ENCODE data around the gene CTNNBIP1.
A peak's percentile ranks its signal among the peaks of the same experiment; 100 is the strongest.
"Not testable (repeated sequence)": the region's sequence is repeated elsewhere in the genome, so short reads cannot be mapped to it uniquely, and the experiment has no call there.

The CTNNBIP1 gene, protein sequence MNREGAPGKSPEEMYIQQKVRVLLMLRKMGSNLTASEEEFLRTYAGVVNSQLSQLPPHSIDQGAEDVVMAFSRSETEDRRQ

GRCh38 chr1:9910076-9910422 is at the start of gene CTNNBIP1:
TSS of gene CTNNBIP1 (minus strand) at chr1:9910269. CDS start at chr1:9872064, 38,205 bp downstream.
- DNase-seq, result no peak

DNA sequence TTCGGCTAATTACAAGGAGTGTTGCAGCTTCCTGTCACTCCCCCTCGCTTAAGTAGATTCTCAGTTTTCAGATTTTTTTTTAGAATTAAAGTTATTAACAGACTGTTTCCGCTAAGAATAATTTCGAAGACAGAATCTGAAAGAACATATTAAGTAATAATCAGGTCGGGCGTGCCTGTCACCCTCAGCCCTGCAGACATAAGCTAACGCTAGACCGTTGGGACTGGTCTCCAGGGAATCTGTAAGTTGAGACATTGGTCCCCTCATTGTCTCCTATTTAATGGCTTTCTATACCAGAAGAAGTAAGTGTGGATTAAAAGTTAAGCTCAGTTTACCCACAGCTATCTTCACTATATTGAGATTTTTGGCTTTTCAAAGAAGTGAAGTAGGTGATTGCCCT is 47.7 kb upstream of the CTNNBIP1 start:
- DNase-seq, result no peak

DNA sequence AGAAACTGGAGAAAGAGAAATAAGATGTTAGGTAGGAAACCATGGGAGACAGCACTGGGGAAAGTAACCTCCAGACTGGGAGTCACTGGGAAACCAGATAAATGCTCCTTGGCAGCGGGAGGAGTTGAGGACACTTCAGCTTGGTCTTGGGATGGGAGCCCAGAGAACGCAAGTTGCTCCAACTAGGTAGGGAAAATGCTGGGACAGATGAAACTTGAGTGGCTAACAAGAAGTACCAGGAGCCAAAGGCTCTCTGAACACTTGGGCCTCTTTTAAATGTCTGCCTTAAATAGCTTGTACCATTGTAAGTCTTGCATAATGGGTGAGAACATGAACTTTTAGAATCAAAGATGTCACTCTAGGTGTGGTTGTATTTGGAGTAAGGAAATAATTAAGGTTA is 36.2 kb upstream of the CTNNBIP1 start:
- DNase-seq, result no peak

DNA sequence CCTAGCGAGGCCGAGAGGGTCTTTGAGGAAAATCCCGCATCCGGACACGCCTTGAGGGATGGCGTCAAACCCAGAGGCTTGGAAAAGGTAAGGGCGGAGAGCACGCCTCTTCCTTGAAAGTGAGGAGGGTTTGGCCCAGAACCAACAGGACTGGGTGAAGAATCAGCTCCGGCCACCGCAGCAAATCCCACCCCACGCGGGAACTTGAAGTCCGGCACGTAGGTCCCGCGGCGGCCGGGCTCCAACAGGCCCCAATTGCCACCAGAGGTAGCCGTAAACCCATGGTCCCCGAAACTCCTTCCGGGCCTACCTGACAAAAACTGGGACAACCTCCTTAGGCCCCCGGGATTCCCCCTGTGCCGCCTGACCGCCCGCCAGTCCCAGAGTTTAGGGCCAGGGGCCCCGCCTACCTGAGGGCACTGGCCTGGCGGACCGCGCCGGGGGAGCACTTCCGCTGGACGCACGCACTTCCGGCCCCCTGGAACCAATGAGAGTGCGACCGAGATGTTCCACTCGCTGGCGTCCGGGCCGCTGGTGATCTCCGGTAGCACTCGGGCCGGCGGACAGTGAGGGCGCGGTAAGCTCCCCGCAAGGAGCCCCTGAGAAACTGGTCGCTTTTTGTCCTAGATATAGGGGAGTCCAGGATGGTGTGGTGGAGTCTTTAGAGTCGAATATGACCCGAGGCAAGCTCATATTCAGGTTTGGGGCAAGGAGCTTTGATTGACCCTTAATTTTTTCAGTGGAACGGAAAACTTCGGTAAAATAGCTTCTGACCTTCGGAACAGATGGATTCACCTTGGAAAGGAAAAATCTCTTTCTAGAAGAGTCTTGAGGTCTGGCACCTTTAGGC is 33.1 kb upstream of the CTNNBIP1 start, which contains the start of the genes LZIC and NMNAT1:
Gene LZIC (minus strand): TSS at position 453 of the 850 bp plus-strand sequence. CDS start 6,772 bp downstream, outside the sequence.
Gene NMNAT1 (plus strand): TSS at position 537 of the 850 bp plus-strand sequence. CDS start 28,599 bp downstream, outside the sequence.
- DNase-seq, result peak; percentile 93

- peak; percentile 57 for DNase-seq
Observed at GRCh38 chr1:9942399-9942938, 32.4 kb upstream of the CTNNBIP1 start.

DNA sequence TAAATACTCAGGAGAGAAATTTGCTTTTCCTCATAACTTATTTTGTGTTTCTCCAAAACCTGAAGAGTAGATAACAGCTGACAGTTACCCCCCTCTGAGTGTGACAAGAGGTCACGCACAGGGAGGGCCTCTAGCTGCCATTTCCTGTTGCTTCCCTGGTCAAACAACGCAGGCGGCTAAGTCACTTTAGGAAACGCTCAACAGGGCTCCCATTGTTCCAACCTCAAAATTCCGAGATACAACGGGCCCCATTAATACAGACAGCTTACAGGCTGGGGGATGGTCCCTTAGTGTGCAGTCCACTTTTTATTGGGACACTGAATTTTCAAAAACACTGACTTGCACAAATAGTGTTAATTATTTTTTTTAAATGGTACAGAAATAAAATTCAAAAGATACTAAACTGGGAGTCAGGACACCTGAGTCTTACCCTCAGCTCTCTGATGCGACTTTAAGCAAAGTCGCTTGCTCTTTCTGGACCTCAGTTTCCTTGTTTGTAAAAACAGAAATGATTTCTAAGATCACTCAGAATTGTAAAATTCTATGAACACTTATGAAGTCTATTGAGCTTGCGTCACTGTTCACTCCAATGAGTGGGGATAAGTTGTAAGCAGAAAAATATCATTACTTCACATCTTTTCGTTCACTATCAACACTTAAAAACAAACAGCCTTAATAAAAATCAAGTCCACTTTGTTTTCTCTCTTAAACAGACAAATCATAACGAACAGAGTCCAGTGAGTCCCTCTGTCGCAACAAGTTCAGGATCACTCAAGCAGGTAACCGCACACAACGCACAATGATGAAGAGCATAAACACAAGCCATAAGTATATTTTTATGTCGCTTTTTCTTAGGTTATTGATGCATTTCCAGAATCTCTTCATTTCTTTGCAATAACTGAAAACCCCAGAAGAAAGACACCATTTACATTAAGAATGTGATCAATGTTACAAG is 19.6 kb upstream of the CTNNBIP1 start:
- no peak for DNase-seq

GRCh38 chr1:9927259-9927658 is 17.2 kb upstream of the CTNNBIP1 start:
- DNase-seq, result no peak

DNA sequence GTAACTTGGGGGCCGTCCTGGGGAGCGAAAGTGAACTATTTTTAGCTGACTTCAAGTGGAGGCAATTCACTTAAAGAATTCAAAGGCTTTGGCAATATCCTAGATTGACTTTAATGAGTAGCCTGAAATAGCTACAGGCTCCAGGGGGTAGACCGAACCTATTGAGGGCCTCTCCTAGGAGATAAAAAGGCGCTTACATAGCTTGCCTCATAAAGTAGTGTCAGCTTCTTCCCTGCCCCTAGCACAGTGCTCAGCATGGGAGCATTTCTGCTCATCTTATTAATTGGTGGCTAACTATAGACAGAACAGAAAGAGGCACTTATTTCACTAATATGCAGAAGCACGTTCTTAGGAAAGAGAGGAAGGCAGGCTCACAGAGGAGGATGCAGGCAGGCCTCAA is 12.3 kb upstream of the CTNNBIP1 start:
- no peak for DNase-seq

GRCh38 chr1:9920606-9921005 is 10.5 kb upstream of the CTNNBIP1 start:
- no peak for DNase-seq

DNA sequence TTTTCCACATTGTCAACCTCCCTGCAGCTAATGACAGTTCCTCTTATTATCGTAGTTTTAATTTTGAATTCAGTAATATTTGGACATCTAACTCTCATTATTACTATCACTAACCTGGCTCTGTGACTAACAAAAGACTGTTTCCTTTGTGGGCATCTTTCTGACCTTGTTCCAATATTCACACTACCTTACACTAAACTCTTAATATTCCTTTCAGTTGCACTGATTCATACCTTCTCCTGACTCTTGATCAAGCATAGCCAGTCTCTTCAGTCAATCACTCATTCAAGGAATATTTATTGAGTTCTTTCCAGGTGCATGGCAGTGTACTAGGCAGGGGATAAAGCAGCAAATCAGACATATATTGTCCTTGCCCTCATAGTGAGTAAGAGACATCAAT is 7.8 kb upstream of the CTNNBIP1 start:
- no peak for DNase-seq

DNA sequence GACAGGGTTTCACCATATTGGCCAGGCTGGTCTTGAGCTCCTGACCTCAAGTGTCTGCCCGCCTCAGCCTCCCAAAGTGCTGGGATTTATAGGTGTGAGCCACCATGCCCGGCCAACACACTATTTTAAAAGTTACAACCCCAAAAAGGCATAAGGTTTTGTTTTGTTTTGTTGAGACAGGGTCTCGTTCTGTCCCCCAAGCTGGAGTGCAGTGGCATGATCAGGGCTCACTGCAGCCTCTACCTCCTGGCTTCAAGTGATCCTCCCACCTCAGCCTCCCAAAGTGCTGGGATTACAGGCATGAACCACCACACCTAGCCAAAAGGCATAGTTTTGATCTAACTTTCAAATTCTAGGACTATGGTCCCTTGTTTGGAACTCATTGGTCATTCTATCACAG is 7.4 kb upstream of the CTNNBIP1 start:
- not testable (repeated sequence) for DNase-seq

DNA sequence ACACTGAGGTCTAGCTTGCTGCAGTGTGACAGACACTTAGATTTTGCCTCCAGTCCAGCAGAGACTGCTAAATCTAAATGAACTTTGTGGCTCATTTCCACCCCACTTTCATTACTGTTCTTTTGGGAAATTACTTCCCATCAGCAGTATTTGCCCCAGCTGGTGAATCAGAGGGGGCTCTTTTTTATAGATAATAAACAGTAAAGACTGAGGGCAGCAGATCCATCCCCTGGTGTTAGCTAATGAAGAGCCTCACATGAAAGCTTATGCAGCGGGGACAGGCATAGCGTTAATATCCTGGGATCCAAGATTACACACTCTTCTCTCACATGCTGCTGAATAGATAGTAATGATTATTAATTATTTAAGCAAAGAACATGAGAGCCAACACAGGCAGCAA is 6.4 kb upstream of the CTNNBIP1 start:
- no peak for DNase-seq

- no peak for DNase-seq
Observed at GRCh38 chr1:9914610-9914937, 4.5 kb upstream of the CTNNBIP1 start.

DNA sequence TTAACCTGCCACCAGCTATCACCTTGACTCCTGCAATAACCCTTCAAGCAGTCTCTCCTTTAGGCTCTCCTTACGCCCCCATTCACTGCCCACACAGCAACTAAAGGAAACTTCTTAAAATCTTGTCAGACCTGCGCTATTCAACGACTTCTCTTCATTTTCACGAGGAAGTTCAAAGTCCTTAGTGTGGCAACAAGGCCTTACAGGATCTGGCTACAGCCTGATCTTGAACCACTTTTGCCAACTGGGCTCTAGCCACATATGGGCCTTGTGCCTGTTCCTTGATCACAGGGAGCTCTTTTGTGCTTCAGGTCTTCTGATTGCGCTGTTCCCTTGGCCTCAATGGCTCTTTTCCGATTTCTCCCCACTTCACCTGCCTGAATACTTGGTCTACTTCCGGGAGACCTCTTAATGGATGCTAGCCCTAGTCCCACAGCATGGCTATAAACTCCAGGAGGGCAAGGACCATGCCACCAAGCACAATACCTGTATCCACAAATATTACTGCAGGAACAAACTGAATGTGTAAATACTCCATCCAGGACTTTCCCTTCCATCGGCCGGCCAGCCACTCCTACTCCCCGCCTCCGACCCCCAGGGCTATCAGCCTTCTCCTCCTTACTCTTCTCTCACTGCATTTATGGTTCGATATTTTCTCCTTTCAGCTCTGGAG is 2.3 kb upstream of the CTNNBIP1 start:
- no peak for DNase-seq

- DNase-seq, result peak; percentile 100
Observed at GRCh38 chr1:9910423-9911178, 532 bp upstream of the CTNNBIP1 start.

- peak; percentile 14 for DNase-seq
Observed at GRCh38 chr1:9909234-9910046, 629 bp downstream of the CTNNBIP1 start.

- DNase-seq, result no peak
Observed at GRCh38 chr1:9908871-9909233, 1.2 kb downstream of the CTNNBIP1 start.

DNA sequence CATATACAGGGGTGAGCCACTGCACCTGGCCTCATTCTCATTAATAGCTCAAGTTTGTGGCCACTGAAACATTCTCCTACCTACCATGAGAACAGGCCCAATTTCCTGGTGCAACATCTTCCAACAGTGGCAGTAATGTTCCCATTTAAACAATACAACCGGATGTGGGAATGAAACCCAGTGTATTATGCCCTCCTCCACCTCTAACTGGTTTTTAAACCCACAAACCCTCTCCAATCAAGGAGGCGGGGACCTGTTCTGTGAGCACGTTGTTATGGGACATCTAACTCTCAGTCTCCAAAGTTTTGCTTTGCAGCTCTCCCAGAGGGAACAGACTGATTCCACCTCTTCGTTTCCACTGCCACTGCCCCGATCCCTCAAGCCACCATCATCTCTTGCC is 2.6 kb downstream of the CTNNBIP1 start:
- no peak for DNase-seq

GRCh38 chr1:9906466-9906865 is 3.6 kb downstream of the CTNNBIP1 start:
- DNase-seq, result no peak

- no peak for DNase-seq
Observed at GRCh38 chr1:9905010-9905409, 5.1 kb downstream of the CTNNBIP1 start.

- DNase-seq, result no peak
Observed at GRCh38 chr1:9904596-9904995, 5.5 kb downstream of the CTNNBIP1 start.
